Karpas-422 (cell line): ENCODE measurements around the gene ZNF564. TPM values are rescaled to one million over a fixed set of nuclear protein-coding genes. Genes with fewer than 3 reads are reported as not detected.
A peak's percentile ranks its signal among the peaks of the same experiment; 100 is the strongest.

Source experiments
- DNase-seq: peaks from one replicate; pipeline ENCODE4 v3.0.0-alpha.2; 2015
- H2AFZ ChIP-seq: fragments of 200-600 bp; sonication (generic); 2 replicates; pipeline ENCODE4 v1.6.1; 2014; ENCODE audit warnings: antibody characterized with exemption, low read length, mixed read lengths
- H3K27ac ChIP-seq: fragments of 200-600 bp; sonication (generic); 2 replicates; pipeline ENCODE4 v1.5.1; 2014; ENCODE audit warnings: mild to moderate bottlenecking, low read length, moderate library complexity
- H3K27me3 ChIP-seq: fragments of 200-600 bp; sonication (generic); 2 replicates; pipeline ENCODE4 v1.6.1; 2014; ENCODE audit warnings: low read length, mixed read lengths
- H3K36me3 ChIP-seq: fragments of 200-600 bp; sonication (generic); 2 replicates; pipeline ENCODE4 v1.6.1; 2014; ENCODE audit warnings: low read length, mixed read lengths; ENCODE audit not compliant: insufficient read depth
- H3K4me1 ChIP-seq: fragments of 200-600 bp; sonication (generic); 2 replicates; pipeline ENCODE4 v1.6.1; 2014; ENCODE audit warnings: mild to moderate bottlenecking, low read length, mixed read lengths
- H3K4me2 ChIP-seq: fragments of 200-600 bp; sonication (generic); 2 replicates; pipeline ENCODE4 v1.6.1; 2014; ENCODE audit warnings: low read length, low read depth, mild to moderate bottlenecking; ENCODE audit not compliant: poor library complexity, severe bottlenecking
- H3K4me3 ChIP-seq: fragments of 200-600 bp; sonication (generic); 2 replicates; pipeline ENCODE4 v1.5.1; 2014; ENCODE audit warnings: mild to moderate bottlenecking, antibody characterized with exemption, low read length, mixed read lengths
- H3K79me2 ChIP-seq: fragments of 200-600 bp; sonication (generic); 2 replicates; pipeline ENCODE4 v1.6.1; 2014; ENCODE audit warnings: mild to moderate bottlenecking, low read length, mixed read lengths
- H3K9ac ChIP-seq: fragments of 200-600 bp; sonication (generic); 2 replicates; pipeline ENCODE4 v1.6.0; 2014; ENCODE audit warnings: low read length
- H3K9me2 ChIP-seq: fragments of 200-600 bp; sonication (generic), shearing (Covaris generic); replicated peaks from 2 replicates; pipeline ENCODE4 v1.6.0; 2014; ENCODE audit warnings: mild to moderate bottlenecking, low read length, moderate library complexity; ENCODE audit not compliant: insufficient read depth
- H3K9me3 ChIP-seq: fragments of 300-700, 200-600 bp; sonication (generic); 2 replicates; pipeline ENCODE4 v1.6.1; 2014; ENCODE audit warnings: low read length, mixed read lengths
- H4K20me1 ChIP-seq: fragments of 200-600 bp; sonication (generic); 2 replicates; pipeline ENCODE4 v1.6.1; 2014; ENCODE audit warnings: mild to moderate bottlenecking, antibody characterized with exemption, low read length, low read depth; ENCODE audit not compliant: insufficient read depth
- total RNA-seq: library from RNA; depleted of rRNA; stranded (reverse); fragments of >200 nt; shearing (Covaris generic); gene quantifications from 2 replicates; pipeline ENCODE4 v1.2.3, GENCODE V29; 2014; ENCODE audit warnings: low replicate concordance

The ZNF564 gene
- total RNA-seq, 1 experiment from 2014 or later = 7.3 TPM

GRCh38 chr19:12543855-12544254, 7.4 kb downstream of the ZNF564 start:
- Histone ChIP-seq H3K9ac (no peak overlapping the region), H3K36me3 (peaks cover 43% of the 10 kb centered on the region), H3K27ac (no peak overlapping the region), H3K9me3 (peaks cover 20% of the 10 kb centered on the region), H3K4me2 (no peak overlapping the region), H2AFZ (no peak overlapping the region), H3K79me2 (peaks cover 70% of the 10 kb centered on the region), H3K9me2 (no peaks in the 10 kb centered on the region), H4K20me1 (no peaks in the 10 kb centered on the region), H3K27me3 (no peaks in the 10 kb centered on the region), H3K4me3 (no peak overlapping the region), H3K4me1 (no peaks in the 10 kb centered on the region)
- DNase-seq = no peak

- no peaks in the 10 kb centered on the region for H3K9me2 ChIP-seq
- H3K4me1 ChIP-seq = no peaks in the 10 kb centered on the region
- H3K36me3 ChIP-seq = peaks cover 70% of the 10 kb centered on the region
- H3K27me3 ChIP-seq = no peaks in the 10 kb centered on the region
- no peak overlapping the region for H3K4me2 ChIP-seq
- no peak overlapping the region for H3K9ac ChIP-seq
- H4K20me1 ChIP-seq = no peaks in the 10 kb centered on the region
- peak overlapping the region; percentile 5; the same call in 1 of the 2 replicates for H3K4me3 ChIP-seq
- no peak overlapping the region for H3K27ac ChIP-seq
- H3K9me3 ChIP-seq = peaks cover 67% of the 10 kb centered on the region
- peaks cover 20% of the 10 kb centered on the region for H3K79me2 ChIP-seq
- H2AFZ ChIP-seq = no peak overlapping the region
- DNase-seq = no peak
These were observed 24.0 kb downstream of the ZNF564 start for GRCh38 chr19:12527034-12527836.

- H2AFZ ChIP-seq = no peak overlapping the region
- no peaks in the 10 kb centered on the region for H3K9me2 ChIP-seq
- DNase-seq = no peak
- no peaks in the 10 kb centered on the region for H4K20me1 ChIP-seq
- H3K9me3 ChIP-seq = peaks cover 70% of the 10 kb centered on the region
- no peak overlapping the region for H3K4me2 ChIP-seq
- no peak overlapping the region for H3K9ac ChIP-seq
- no peaks in the 10 kb centered on the region for H3K4me1 ChIP-seq
- peaks cover 65% of the 10 kb centered on the region for H3K36me3 ChIP-seq
- no peak overlapping the region for H3K27ac ChIP-seq
- H3K79me2 ChIP-seq = peaks cover 16% of the 10 kb centered on the region
- no peaks in the 10 kb centered on the region for H3K27me3 ChIP-seq
- peak overlapping the region; percentile 5; the same call in 1 of the 2 replicates for H3K4me3 ChIP-seq
These were observed 24.7 kb downstream of the ZNF564 start for GRCh38 chr19:12526542-12526941.

GRCh38 chr19:12521996-12522395, 29.3 kb downstream of the ZNF564 start:
- no peaks in the 10 kb centered on the region for H3K9me2 ChIP-seq
- no peak overlapping the region for H3K4me2 ChIP-seq
- no peaks in the 10 kb centered on the region for H3K27me3 ChIP-seq
- H3K36me3 ChIP-seq = peaks cover 40% of the 10 kb centered on the region
- H3K9me3 ChIP-seq = peaks cover 55% of the 10 kb centered on the region
- no peak overlapping the region for H3K4me3 ChIP-seq
- H4K20me1 ChIP-seq = no peaks in the 10 kb centered on the region
- no peak overlapping the region for H3K9ac ChIP-seq
- H2AFZ ChIP-seq = no peak overlapping the region
- H3K79me2 ChIP-seq = no peaks in the 10 kb centered on the region
- no peak overlapping the region for H3K27ac ChIP-seq
- DNase-seq = no peak
- no peaks in the 10 kb centered on the region for H3K4me1 ChIP-seq

GRCh38 chr19:12513531-12514061, 37.7 kb downstream of the ZNF564 start:
- DNase-seq = no peak
- Histone ChIP-seq H3K9me2 (no peaks in the 10 kb centered on the region), H3K9me3 (peaks cover 5% of the 10 kb centered on the region; the same call in 1 of the 2 replicates), H2AFZ (no peak overlapping the region), H3K27ac (no peak overlapping the region), H3K79me2 (no peaks in the 10 kb centered on the region), H3K9ac (no peak overlapping the region), H4K20me1 (no peaks in the 10 kb centered on the region), H3K4me3 (no peak overlapping the region), H3K4me1 (no peaks in the 10 kb centered on the region), H3K4me2 (no peak overlapping the region), H3K27me3 (no peaks in the 10 kb centered on the region), H3K36me3 (peaks cover 6% of the 10 kb centered on the region)

- H3K4me2 ChIP-seq = no peak overlapping the region
- H3K27me3 ChIP-seq = no peaks in the 10 kb centered on the region
- H3K9ac ChIP-seq = no peak overlapping the region
- H3K27ac ChIP-seq = no peak overlapping the region
- H3K4me1 ChIP-seq = peaks cover 11% of the 10 kb centered on the region
- no peaks in the 10 kb centered on the region for H3K36me3 ChIP-seq
- DNase-seq = peak; percentile 39
- no peaks in the 10 kb centered on the region for H3K9me2 ChIP-seq
- H3K9me3 ChIP-seq = peaks cover 3% of the 10 kb centered on the region; the same call in 1 of the 2 replicates
- H2AFZ ChIP-seq = no peak overlapping the region
- no peaks in the 10 kb centered on the region for H4K20me1 ChIP-seq
- no peaks in the 10 kb centered on the region for H3K79me2 ChIP-seq
- H3K4me3 ChIP-seq = no peak overlapping the region
These were observed 54.2 kb downstream of the ZNF564 start for GRCh38 chr19:12497032-12497431.

GRCh38 chr19:12496480-12496879, 54.8 kb downstream of the ZNF564 start:
- Histone ChIP-seq H3K9me3 (peaks cover 3% of the 10 kb centered on the region; the same call in 1 of the 2 replicates), H3K4me2 (peak overlapping the region; percentile 75), H3K9me2 (no peaks in the 10 kb centered on the region), H2AFZ (no peak overlapping the region), H3K27me3 (no peaks in the 10 kb centered on the region), H3K36me3 (no peaks in the 10 kb centered on the region), H3K9ac (no peak overlapping the region), H4K20me1 (no peaks in the 10 kb centered on the region), H3K4me1 (peaks cover 11% of the 10 kb centered on the region), H3K4me3 (no peak overlapping the region), H3K79me2 (no peaks in the 10 kb centered on the region), H3K27ac (no peak overlapping the region)
- peak; percentile 36 for DNase-seq

- no peaks in the 10 kb centered on the region for H3K79me2 ChIP-seq
- H3K4me2 ChIP-seq = peak overlapping the region; percentile 75
- peaks cover 11% of the 10 kb centered on the region for H3K4me1 ChIP-seq
- peak overlapping the region; percentile 87 for H3K4me3 ChIP-seq
- peak overlapping the region; percentile 83 for H2AFZ ChIP-seq
- H3K36me3 ChIP-seq = no peaks in the 10 kb centered on the region
- no peaks in the 10 kb centered on the region for H3K9me2 ChIP-seq
- peak overlapping the region; percentile 88 for H3K9ac ChIP-seq
- no peaks in the 10 kb centered on the region for H4K20me1 ChIP-seq
- H3K27me3 ChIP-seq = no peaks in the 10 kb centered on the region
- H3K9me3 ChIP-seq = peaks cover 3% of the 10 kb centered on the region; the same call in 1 of the 2 replicates
- DNase-seq = peak; percentile 98
- peak overlapping the region; percentile 29; the same call in 1 of the 2 replicates for H3K27ac ChIP-seq
These were observed 56.1 kb downstream of the ZNF564 start for GRCh38 chr19:12495002-12495802.
